HepG2 (cell line): ENCODE results near the gene WNT1. TPM values are rescaled to one million over a fixed set of nuclear protein-coding genes. Genes with fewer than 3 reads are reported as not detected.

Source experiments
- ATAC-seq: fragments of 200-7000 bp; cut with Tn5 transposase; 3 replicates; pipeline ENCODE4 v1.9.1; 2020; ENCODE audit warnings: mild to moderate bottlenecking, moderate library complexity
- BruUV-seq: library from RNA; stranded (reverse); fragments of 400-500 nt; replicated peaks from 2 replicates; lab custom pipeline; 2021; lab: Mats Ljungman, UMichigan
- CTCF ChIA-PET: fragments of 300-600 bp; formaldehyde crosslinking; extraction: SDS; loops from one replicate; lab custom pipeline; 2021; ENCODE audit warnings: low total read pairs, inconsistent platforms, low intra/inter-chr PET ratio; lab: Yijun Ruan, JAX
- POLR2A ChIA-PET: fragments of 350-600 bp; sonication (Branson Sonifier 250); formaldehyde crosslinking; loops from one replicate; lab custom pipeline; 2020; ENCODE audit warnings: antibody characterized with exemption, inconsistent platforms; lab: Yijun Ruan, JAX
- DNase-seq: peaks from one replicate; pipeline ENCODE4 v3.0.0-alpha.2; 2015; ENCODE audit warnings: low spot score
- FAIRE-seq: peaks from 3 replicates; lab custom pipeline; 2011; peaks lifted over from hg19 to GRCh38; lab: Jason Lieb, UNC
- H2AFZ ChIP-seq: one replicate; pipeline ENCODE4 v1.6.1; 2011; ENCODE audit warnings: low read length, inconsistent platforms
- H3K27ac ChIP-seq: fragments of 300-600 bp; 3 replicates; pipeline ENCODE4 v1.8.0; 2011; ENCODE audit warnings: mixed run types, mild to moderate bottlenecking, mixed read lengths, low read length, inconsistent platforms; ENCODE audit not compliant: insufficient read depth; ENCODE audit errors: extremely low read length
- H3K27me3 ChIP-seq, 2 experiments: fragments of 200-600 bp in 1 of 2; 2 replicates in 1 of 2; 3 replicates in 1 of 2; pipeline versions ENCODE4 v1.6.0 to v1.8.0; 2011; ENCODE audit warnings: low read length in 2 of 2, mild to moderate bottlenecking in 2 of 2, moderate library complexity in 2 of 2, inconsistent platforms in 1 of 2; ENCODE audit not compliant: insufficient read depth in 2 of 2, control insufficient read depth in 1 of 2
- H3K36me3 ChIP-seq, 2 experiments: fragments of 200-600 bp in 1 of 2; replicated peaks in 1 of 2; 2 replicates in 1 of 2; 3 replicates in 1 of 2; pipeline versions ENCODE4 v1.5.1 to v1.8.0; 2011; ENCODE audit warnings: low read length in 2 of 2, inconsistent platforms in 1 of 2; ENCODE audit not compliant: insufficient read depth in 2 of 2, control insufficient read depth in 1 of 2
- H3K4me1 ChIP-seq: 2 replicates; pipeline ENCODE4 v1.5.1; 2012; ENCODE audit warnings: low read length, inconsistent platforms; ENCODE audit not compliant: insufficient read depth
- H3K4me2 ChIP-seq: 2 replicates; pipeline ENCODE4 v1.6.0; 2011; ENCODE audit warnings: low read depth, low read length, inconsistent platforms
- H3K4me3 ChIP-seq, 3 experiments: fragments of 200-600 bp in 1 of 3; sonication (generic), shearing (Covaris generic) in 1 of 3; replicated peaks in 1 of 3; 2 replicates each; pipeline ENCODE4 v1.5.1; 2011 to 2016; ENCODE audit warnings: low read length in 3 of 3, inconsistent platforms in 2 of 3, low read depth in 2 of 3, mild to moderate bottlenecking in 2 of 3, control low read depth in 1 of 3, mixed read lengths in 1 of 3; ENCODE audit not compliant: insufficient read depth in 1 of 3
- H3K79me2 ChIP-seq: one replicate; pipeline ENCODE4 v1.6.1; 2011; ENCODE audit warnings: low read length, inconsistent platforms; ENCODE audit not compliant: insufficient read depth
- H3K9ac ChIP-seq: 2 replicates; pipeline ENCODE4 v1.6.0; 2011; ENCODE audit warnings: mild to moderate bottlenecking, low read depth, low read length, inconsistent platforms; ENCODE audit not compliant: insufficient read depth
- H3K9me3 ChIP-seq: 2 replicates; pipeline ENCODE4 v1.5.1; 2012; ENCODE audit warnings: mild to moderate bottlenecking, low read length
- H4K20me1 ChIP-seq: 2 replicates; pipeline ENCODE4 v1.6.0; 2011; ENCODE audit warnings: inconsistent platforms, mild to moderate bottlenecking, low read length, moderate library complexity; ENCODE audit not compliant: insufficient read depth
- ASH2L ChIP-seq: fragments of 300-600, 200-600 bp; sonication (generic); IDR thresholded peaks from 2 replicates; pipeline ENCODE4 v1.7.0; 2017; ENCODE audit warnings: low read depth, mild to moderate bottlenecking, moderate library complexity, mixed read lengths, low read length; ENCODE audit not compliant: insufficient read length
- HNRNPL ChIP-seq: fragments of 200-400 bp; formaldehyde crosslinking; IDR thresholded peaks from 2 replicates; pipeline ENCODE4 v1.6.1; 2017; ENCODE audit warnings: mild to moderate bottlenecking, low read depth, low read length
- MBD4 ChIP-seq: IDR thresholded peaks from 2 replicates; pipeline ENCODE4 v1.6.1; 2012; ENCODE audit warnings: low read length, inconsistent platforms, borderline replicate concordance
- TOE1 ChIP-seq: sonication (generic); formaldehyde crosslinking; IDR thresholded peaks from 2 replicates; pipeline ENCODE4 v1.4.0; 2020; ENCODE audit warnings: mild to moderate bottlenecking, missing genetic modification reagents
- ZNF329 ChIP-seq: sonication (generic); formaldehyde crosslinking; IDR thresholded peaks from 2 replicates; pipeline ENCODE4 v1.9.0; 2021; ENCODE audit warnings: low read depth, mild to moderate bottlenecking, missing genetic modification reagents
- WGBS: methylation state at CpG from one replicate; pipeline ENCODE4 v1.1.6; 2017; ENCODE audit warnings: low lambda C conversion rate; 5-methylcytosine and 5-hydroxymethylcytosine counted together
- in situ Hi-C: cut with HindIII; loops from 2 replicates; pipeline ENCODE4 v1.10.0; 2017; ENCODE audit warnings: low pct_unique_long_range_greater_than_20kb; ENCODE audit not compliant: extremely low pct_ligation_motif_present
- intact Hi-C: fragments of 100-400 bp; cut with micrococcal nuclease; formaldehyde crosslinking; loops from one replicate; pipeline ENCODE4 v1.10.0; 2022; ENCODE audit not compliant: unreplicated experiment
- polyA plus RNA-seq, 8 experiments: library from polyadenylated mRNA; depleted of rRNA in 3 of 8; stranded (reverse) in 7 of 8; unstranded in 1 of 8; fragments of >200 nt; fragmentation: Illumina TruSeq in 4 of 8; extraction: Trizol in 4 of 8; gene quantifications; 2 replicates each; pipeline versions ENCODE4 v1.2.1 to v1.2.3, GENCODE V29; 2011 to 2016; ENCODE audit warnings: low read depth in 4 of 8, missing spikeins in 1 of 8, mixed read lengths in 1 of 8; ENCODE audit not compliant: insufficient read depth in 1 of 8
- total RNA-seq, 5 experiments: library from RNA; depleted of rRNA; stranded (reverse); fragments of >200 nt; fragmentation: Illumina TruSeq; extraction: Trizol; gene quantifications; 2 replicates each; pipeline ENCODE4 v1.2.3, GENCODE V29; 2016; ENCODE audit warnings: low read depth in 1 of 5
- TF ChIP-seq, protein P1 (sequence below): sonication (generic); formaldehyde crosslinking; IDR thresholded peaks from 2 replicates; pipeline ENCODE4 v1.4.0; 2020; ENCODE audit warnings: low read depth, missing genetic modification reagents
- TF ChIP-seq, protein P2 (sequence below): sonication (generic); formaldehyde crosslinking; IDR thresholded peaks from 2 replicates; pipeline ENCODE4 v1.9.0; 2021; ENCODE audit warnings: missing genetic modification reagents, mild to moderate bottlenecking, borderline replicate concordance
- TF ChIP-seq, protein P3 (sequence below): sonication (generic); formaldehyde crosslinking; IDR thresholded peaks from 2 replicates; pipeline ENCODE4 v1.4.0; 2020; ENCODE audit warnings: missing genetic modification reagents
- TF ChIP-seq, protein P4 (sequence below): sonication (generic); formaldehyde crosslinking; IDR thresholded peaks from 2 replicates; pipeline ENCODE4 v1.5.0; 2020; ENCODE audit warnings: missing genetic modification reagents, mild to moderate bottlenecking, borderline replicate concordance

Gene WNT1
- total and polyA plus RNA-seq, 2 of the 13 experiments (the other 11 are each of a cell fraction or from before 2014, with no cell fraction given): not detected

DNA sequence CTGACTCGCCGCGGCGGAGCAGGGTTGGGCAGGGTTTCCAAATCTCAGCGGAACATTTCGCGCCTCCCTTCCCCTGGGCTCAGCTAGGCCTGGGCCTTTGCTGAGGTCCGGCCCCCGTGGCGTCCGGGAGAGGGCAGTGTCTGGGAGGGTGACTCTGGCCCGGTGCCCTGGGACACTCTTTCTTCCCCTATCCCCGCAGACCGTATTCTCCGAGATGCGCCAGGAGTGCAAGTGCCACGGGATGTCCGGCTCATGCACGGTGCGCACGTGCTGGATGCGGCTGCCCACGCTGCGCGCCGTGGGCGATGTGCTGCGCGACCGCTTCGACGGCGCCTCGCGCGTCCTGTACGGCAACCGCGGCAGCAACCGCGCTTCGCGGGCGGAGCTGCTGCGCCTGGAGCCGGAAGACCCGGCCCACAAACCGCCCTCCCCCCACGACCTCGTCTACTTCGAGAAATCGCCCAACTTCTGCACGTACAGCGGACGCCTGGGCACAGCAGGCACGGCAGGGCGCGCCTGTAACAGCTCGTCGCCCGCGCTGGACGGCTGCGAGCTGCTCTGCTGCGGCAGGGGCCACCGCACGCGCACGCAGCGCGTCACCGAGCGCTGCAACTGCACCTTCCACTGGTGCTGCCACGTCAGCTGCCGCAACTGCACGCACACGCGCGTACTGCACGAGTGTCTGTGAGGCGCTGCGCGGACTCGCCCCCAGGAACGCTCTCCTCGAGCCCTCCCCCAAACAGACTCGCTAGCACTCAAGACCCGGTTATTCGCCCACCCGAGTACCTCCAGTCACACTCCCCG is 3.0 kb downstream of the WNT1 start (continued):
- TF ChIP-seq, protein P1, sequence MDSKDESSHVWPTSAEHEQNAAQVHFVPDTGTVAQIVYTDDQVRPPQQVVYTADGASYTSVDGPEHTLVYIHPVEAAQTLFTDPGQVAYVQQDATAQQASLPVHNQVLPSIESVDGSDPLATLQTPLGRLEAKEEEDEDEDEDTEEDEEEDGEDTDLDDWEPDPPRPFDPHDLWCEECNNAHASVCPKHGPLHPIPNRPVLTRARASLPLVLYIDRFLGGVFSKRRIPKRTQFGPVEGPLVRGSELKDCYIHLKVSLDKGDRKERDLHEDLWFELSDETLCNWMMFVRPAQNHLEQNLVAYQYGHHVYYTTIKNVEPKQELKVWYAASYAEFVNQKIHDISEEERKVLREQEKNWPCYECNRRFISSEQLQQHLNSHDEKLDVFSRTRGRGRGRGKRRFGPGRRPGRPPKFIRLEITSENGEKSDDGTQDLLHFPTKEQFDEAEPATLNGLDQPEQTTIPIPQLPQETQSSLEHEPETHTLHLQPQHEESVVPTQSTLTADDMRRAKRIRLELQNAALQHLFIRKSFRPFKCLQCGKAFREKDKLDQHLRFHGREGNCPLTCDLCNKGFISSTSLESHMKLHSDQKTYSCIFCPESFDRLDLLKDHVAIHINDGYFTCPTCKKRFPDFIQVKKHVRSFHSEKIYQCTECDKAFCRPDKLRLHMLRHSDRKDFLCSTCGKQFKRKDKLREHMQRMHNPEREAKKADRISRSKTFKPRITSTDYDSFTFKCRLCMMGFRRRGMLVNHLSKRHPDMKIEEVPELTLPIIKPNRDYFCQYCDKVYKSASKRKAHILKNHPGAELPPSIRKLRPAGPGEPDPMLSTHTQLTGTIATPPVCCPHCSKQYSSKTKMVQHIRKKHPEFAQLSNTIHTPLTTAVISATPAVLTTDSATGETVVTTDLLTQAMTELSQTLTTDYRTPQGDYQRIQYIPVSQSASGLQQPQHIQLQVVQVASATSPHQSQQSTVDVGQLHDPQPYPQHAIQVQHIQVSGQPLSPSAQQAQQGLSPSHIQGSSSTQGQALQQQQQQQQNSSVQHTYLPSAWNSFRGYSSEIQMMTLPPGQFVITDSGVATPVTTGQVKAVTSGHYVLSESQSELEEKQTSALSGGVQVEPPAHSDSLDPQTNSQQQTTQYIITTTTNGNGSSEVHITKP (CRISPR knock-in tag): no peak
- TF ChIP-seq, protein P2, sequence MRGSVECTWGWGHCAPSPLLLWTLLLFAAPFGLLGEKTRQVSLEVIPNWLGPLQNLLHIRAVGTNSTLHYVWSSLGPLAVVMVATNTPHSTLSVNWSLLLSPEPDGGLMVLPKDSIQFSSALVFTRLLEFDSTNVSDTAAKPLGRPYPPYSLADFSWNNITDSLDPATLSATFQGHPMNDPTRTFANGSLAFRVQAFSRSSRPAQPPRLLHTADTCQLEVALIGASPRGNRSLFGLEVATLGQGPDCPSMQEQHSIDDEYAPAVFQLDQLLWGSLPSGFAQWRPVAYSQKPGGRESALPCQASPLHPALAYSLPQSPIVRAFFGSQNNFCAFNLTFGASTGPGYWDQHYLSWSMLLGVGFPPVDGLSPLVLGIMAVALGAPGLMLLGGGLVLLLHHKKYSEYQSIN (CRISPR knock-in tag): no peak
- 0 out of 2 replicates have a peak, but pooled peaks have one; percentile 46 for TF ChIP-seq HNRNPL
- 0 out of 2 replicates have a peak, but pooled peaks have one; percentile 2 for TF ChIP-seq ZNF329

DNA sequence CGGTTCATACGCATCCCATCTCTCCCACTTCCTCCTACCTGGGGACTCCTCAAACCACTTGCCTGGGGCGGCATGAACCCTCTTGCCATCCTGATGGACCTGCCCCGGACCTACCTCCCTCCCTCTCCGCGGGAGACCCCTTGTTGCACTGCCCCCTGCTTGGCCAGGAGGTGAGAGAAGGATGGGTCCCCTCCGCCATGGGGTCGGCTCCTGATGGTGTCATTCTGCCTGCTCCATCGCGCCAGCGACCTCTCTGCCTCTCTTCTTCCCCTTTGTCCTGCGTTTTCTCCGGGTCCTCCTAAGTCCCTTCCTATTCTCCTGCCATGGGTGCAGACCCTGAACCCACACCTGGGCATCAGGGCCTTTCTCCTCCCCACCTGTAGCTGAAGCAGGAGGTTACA is 3.6 kb downstream of the WNT1 start:
- Histone ChIP-seq H3K79me2 (no peaks in the 10 kb centered on the region), H3K27me3 (peaks cover 33 to 87% of the 10 kb centered on the region in 2 experiments), H4K20me1 (no peaks in the 10 kb centered on the region), H3K4me3 (no peak overlapping the region), H3K4me1 (peaks cover 44% of the 10 kb centered on the region), H3K4me2 (no peak overlapping the region), H2AFZ (no peak overlapping the region), H3K9me3 (no peaks in the 10 kb centered on the region), H3K27ac (no peak overlapping the region), H3K36me3 (no peaks in the 10 kb centered on the region), H3K9ac (no peak overlapping the region)
- WGBS: 47% methylated on average over 12 of the region's 13 CpGs
- DNase-seq: no peak
- CTCF ChIA-PET: no interaction called here
- ATAC-seq: no peak
- FAIRE-seq: no peak
- in situ Hi-C loops: no loop called here
- BruUV-seq: no TSS peak
- intact Hi-C loops: no loop called here
- POLR2A ChIA-PET: no interaction called here
- no peak for TF ChIP-seq MBD4
- no peak for TF ChIP-seq TOE1 (CRISPR knock-in tag)
- no peak for TF ChIP-seq ASH2L
- TF ChIP-seq, protein P3, sequence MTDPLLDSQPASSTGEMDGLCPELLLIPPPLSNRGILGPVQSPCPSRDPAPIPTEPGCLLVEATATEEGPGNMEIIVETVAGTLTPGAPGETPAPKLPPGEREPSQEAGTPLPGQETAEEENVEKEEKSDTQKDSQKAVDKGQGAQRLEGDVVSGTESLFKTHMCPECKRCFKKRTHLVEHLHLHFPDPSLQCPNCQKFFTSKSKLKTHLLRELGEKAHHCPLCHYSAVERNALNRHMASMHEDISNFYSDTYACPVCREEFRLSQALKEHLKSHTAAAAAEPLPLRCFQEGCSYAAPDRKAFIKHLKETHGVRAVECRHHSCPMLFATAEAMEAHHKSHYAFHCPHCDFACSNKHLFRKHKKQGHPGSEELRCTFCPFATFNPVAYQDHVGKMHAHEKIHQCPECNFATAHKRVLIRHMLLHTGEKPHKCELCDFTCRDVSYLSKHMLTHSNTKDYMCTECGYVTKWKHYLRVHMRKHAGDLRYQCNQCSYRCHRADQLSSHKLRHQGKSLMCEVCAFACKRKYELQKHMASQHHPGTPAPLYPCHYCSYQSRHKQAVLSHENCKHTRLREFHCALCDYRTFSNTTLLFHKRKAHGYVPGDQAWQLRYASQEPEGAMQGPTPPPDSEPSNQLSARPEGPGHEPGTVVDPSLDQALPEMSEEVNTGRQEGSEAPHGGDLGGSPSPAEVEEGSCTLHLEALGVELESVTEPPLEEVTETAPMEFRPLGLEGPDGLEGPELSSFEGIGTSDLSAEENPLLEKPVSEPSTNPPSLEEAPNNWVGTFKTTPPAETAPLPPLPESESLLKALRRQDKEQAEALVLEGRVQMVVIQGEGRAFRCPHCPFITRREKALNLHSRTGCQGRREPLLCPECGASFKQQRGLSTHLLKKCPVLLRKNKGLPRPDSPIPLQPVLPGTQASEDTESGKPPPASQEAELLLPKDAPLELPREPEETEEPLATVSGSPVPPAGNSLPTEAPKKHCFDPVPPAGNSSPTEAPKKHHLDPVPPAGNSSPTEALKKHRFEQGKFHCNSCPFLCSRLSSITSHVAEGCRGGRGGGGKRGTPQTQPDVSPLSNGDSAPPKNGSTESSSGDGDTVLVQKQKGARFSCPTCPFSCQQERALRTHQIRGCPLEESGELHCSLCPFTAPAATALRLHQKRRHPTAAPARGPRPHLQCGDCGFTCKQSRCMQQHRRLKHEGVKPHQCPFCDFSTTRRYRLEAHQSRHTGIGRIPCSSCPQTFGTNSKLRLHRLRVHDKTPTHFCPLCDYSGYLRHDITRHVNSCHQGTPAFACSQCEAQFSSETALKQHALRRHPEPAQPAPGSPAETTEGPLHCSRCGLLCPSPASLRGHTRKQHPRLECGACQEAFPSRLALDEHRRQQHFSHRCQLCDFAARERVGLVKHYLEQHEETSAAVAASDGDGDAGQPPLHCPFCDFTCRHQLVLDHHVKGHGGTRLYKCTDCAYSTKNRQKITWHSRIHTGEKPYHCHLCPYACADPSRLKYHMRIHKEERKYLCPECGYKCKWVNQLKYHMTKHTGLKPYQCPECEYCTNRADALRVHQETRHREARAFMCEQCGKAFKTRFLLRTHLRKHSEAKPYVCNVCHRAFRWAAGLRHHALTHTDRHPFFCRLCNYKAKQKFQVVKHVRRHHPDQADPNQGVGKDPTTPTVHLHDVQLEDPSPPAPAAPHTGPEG (CRISPR knock-in tag): no peak
- TF ChIP-seq, protein P4, sequence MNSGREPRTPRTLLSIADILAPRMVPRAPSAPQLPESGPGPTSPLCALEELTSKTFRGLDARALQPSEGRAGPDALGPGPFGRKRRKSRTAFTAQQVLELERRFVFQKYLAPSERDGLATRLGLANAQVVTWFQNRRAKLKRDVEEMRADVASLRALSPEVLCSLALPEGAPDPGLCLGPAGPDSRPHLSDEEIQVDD: no peak
